Panc1 (cell line): ENCODE measurements around the gene TSPAN16.

Source experiments
- POLR2AphosphoS5 ChIP-seq: IDR thresholded peaks from 2 replicates; pipeline ENCODE4 v1.6.1; 2012; ENCODE audit warnings: mild to moderate bottlenecking, low read depth, low read length, moderate library complexity
- TF ChIP-seq, protein P1 (sequence below): fragments of 450-650 bp; IDR thresholded peaks from 2 replicates; pipeline ENCODE4 v1.5.1; 2017; ENCODE audit warnings: mild to moderate bottlenecking

DNA sequence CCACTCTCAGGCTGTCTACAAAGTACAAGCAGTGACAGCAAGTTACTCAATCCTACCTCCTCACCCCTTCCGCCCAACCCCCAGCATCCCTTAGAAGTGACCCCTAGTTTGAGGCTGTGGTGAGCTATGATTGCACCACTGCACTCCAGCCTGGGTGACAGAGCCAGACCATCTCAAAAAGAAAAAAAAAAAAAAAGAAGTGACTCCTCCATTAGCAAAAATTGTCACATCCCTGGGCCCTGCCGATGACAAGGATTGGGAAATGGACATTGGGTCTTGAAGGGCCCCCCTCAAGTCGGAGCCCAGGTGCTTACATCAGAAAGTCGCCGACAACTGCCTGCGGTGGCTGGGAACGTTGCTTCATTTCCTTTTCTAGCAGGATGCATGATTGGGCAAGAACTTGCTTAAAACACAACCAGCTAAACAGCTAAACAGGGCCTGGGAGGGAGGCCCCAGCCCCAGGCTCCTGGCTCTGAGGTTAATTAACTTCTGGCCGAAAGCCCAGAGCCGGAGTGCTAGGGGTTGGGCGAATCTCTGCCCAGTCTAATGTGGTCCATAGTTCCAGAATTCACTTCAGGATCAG is 28.2 kb downstream of the TSPAN16 start:
- TF ChIP-seq POLR2AphosphoS5, result no peak; the same call in 1 of the 2 replicates
- TF ChIP-seq, protein P1, sequence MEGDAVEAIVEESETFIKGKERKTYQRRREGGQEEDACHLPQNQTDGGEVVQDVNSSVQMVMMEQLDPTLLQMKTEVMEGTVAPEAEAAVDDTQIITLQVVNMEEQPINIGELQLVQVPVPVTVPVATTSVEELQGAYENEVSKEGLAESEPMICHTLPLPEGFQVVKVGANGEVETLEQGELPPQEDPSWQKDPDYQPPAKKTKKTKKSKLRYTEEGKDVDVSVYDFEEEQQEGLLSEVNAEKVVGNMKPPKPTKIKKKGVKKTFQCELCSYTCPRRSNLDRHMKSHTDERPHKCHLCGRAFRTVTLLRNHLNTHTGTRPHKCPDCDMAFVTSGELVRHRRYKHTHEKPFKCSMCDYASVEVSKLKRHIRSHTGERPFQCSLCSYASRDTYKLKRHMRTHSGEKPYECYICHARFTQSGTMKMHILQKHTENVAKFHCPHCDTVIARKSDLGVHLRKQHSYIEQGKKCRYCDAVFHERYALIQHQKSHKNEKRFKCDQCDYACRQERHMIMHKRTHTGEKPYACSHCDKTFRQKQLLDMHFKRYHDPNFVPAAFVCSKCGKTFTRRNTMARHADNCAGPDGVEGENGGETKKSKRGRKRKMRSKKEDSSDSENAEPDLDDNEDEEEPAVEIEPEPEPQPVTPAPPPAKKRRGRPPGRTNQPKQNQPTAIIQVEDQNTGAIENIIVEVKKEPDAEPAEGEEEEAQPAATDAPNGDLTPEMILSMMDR, result no peak
